Epithelial cell of esophagus (primary cell): ENCODE results near the gene SSUH2.
A peak's percentile ranks its signal among the peaks of the same experiment; 100 is the strongest.

Source experiments
- DNase-seq: peaks from one replicate; pipeline ENCODE4 v3.0.0; 2010; ENCODE audit warnings: low read depth
- H3K4me3 ChIP-seq: 2 replicates; pipeline ENCODE4 v1.5.1; 2011; ENCODE audit warnings: mild to moderate bottlenecking, low read length, control low read depth
- CTCF ChIP-seq: IDR thresholded peaks from 2 replicates; pipeline ENCODE4 v1.5.1; 2011; ENCODE audit warnings: low read depth, mild to moderate bottlenecking, low read length, control low read depth, inconsistent platforms; ENCODE audit not compliant: insufficient read depth; ENCODE audit errors: missing control alignments

SSUH2 gene

GRCh38 chr3:8662594-8662993 lies 18.0 kb upstream of the SSUH2 start:
- no peak for TF ChIP-seq CTCF
- DNase-seq, result no peak
- H3K4me3 ChIP-seq, result no peak overlapping the region

GRCh38 chr3:8660175-8661118 lies 15.8 kb upstream of the SSUH2 start:
- no peak for TF ChIP-seq CTCF

GRCh38 chr3:8659242-8659641 lies 14.6 kb upstream of the SSUH2 start:
- no peak for TF ChIP-seq CTCF

More at GRCh38 chr3:8660175-8661118, 15.8 kb upstream of the SSUH2 start:
- no peak overlapping the region for H3K4me3 ChIP-seq
- DNase-seq, result no peak

GRCh38 chr3:8658306-8659212 lies 14.0 kb upstream of the SSUH2 start:
- TF ChIP-seq CTCF, result no peak
- peak; percentile 66 for DNase-seq
- no peak overlapping the region for H3K4me3 ChIP-seq

More at GRCh38 chr3:8659242-8659641, 14.6 kb upstream of the SSUH2 start:
- DNase-seq, result no peak
- no peak overlapping the region for H3K4me3 ChIP-seq

- DNase-seq, result no peak
- no peak overlapping the region for H3K4me3 ChIP-seq
- no peak for TF ChIP-seq CTCF
Observed at GRCh38 chr3:8657804-8658305, 13.3 kb upstream of the SSUH2 start.

- DNase-seq, result no peak
- no peak for TF ChIP-seq CTCF
- H3K4me3 ChIP-seq, result no peak overlapping the region
Observed at GRCh38 chr3:8656240-8656639, 11.6 kb upstream of the SSUH2 start.
